Stomach (tissue), 9 donors: ENCODE results near the gene ASIC2. TPM values are rescaled to one million over a fixed set of nuclear protein-coding genes. Genes with fewer than 3 reads are reported as not detected.

Experiments used
- DNase-seq, 2 donors: peaks; one replicate each; pipeline versions ENCODE4 v3.0.0 to v3.0.0-alpha.2; 2013 to 2019
- H3K27ac ChIP-seq, 5 donors: fragments of 200-600 bp in 4 of 5; sonication (generic) in 4 of 5; one replicate each; pipeline ENCODE4 v1.5.1; 2013 to 2019; ENCODE audit warnings: mild to moderate bottlenecking in 1 of 5, moderate library complexity in 1 of 5
- H3K27me3 ChIP-seq, 3 donors: fragments of 200-600 bp; sonication (generic); one replicate each; pipeline ENCODE4 v1.5.1; 2017 to 2019; ENCODE audit warnings: mixed run types in 1 of 3
- H3K36me3 ChIP-seq, 4 donors: fragments of 200-600 bp; sonication (generic); 1 replicate in 3 of 4; 2 replicates in 1 of 4; pipeline ENCODE4 v1.5.1; 2016 to 2019
- H3K4me1 ChIP-seq, 4 donors: fragments of 200-600 bp; sonication (generic); one replicate each; pipeline ENCODE4 v1.5.1; 2016 to 2019
- H3K4me3 ChIP-seq, 4 donors: fragments of 200-600 bp; sonication (generic) in 3 of 4; one replicate each; pipeline ENCODE4 v1.5.1; 2016 to 2019; ENCODE audit warnings: mild to moderate bottlenecking in 1 of 4
- H3K9me3 ChIP-seq, 4 donors: fragments of 200-600 bp; sonication (generic); one replicate each; pipeline ENCODE4 v1.5.1; 2016 to 2019
- CTCF ChIP-seq, 7 experiments: fragments of 450-650 bp in 4 of 7; fragments of 200-600 bp in 3 of 7; sonication (generic) in 3 of 7; IDR thresholded peaks; one replicate each; pipeline ENCODE4 v1.5.1; 2016 to 2019; ENCODE audit warnings: antibody characterized with exemption in 7 of 7, control low read depth in 2 of 7, mild to moderate bottlenecking in 1 of 7
- EP300 ChIP-seq: sonication (generic); formaldehyde crosslinking; IDR thresholded peaks from one replicate; pipeline ENCODE4 v1.6.1; 2017; ENCODE audit warnings: antibody characterized with exemption
- POLR2A ChIP-seq, 4 donors: fragments of 450-650 bp; IDR thresholded peaks; one replicate each; pipeline ENCODE4 v1.6.1; 2016; ENCODE audit warnings: antibody characterized with exemption in 4 of 4, control low read depth in 2 of 4, mild to moderate bottlenecking in 1 of 4, moderate library complexity in 1 of 4
- POLR2AphosphoS5 ChIP-seq, 3 donors: sonication (generic); formaldehyde crosslinking; IDR thresholded peaks; one replicate each; pipeline ENCODE4 v1.6.1; 2016; ENCODE audit warnings: antibody characterized with exemption in 3 of 3
- WGBS, 5 donors: extraction: QIAGEN DNeasy Blood & Tissue Kit in 3 of 5; methylation state at CpG; one replicate each; pipeline versions ENCODE4 v1.1.5 to v1.1.7; 2013 to 2018; 5-methylcytosine and 5-hydroxymethylcytosine counted together
- intact Hi-C: fragments of 100-400 bp; cut with DNase I; formaldehyde crosslinking; loops from one replicate; pipeline ENCODE4 v1.15.1; 2023; ENCODE audit warnings: low total_unique reads
- polyA plus RNA-seq, 3 donors: library from polyadenylated mRNA; stranded (reverse); fragments of 200-250 nt; gene quantifications; one replicate each; pipeline ENCODE4 v1.2.3, GENCODE V29; 2013
- total RNA-seq, 5 donors: library from RNA; depleted of rRNA; stranded (reverse); fragments of >200 nt; gene quantifications; one replicate each; pipeline versions ENCODE4 v1.1.0 to v1.2.3, GENCODE V29; 2014 to 2016
- donor health status: healthy with polysubstance abuse.
- donor health status: Bipolar disorder and iron deficiency.
- donor health status: healthy.

ASIC2 gene
- total and polyA plus RNA-seq, 8 donors: 0.13 to 0.18 TPM; not detected in 6

- Histone ChIP-seq H3K9me3 (no peaks in the 10 kb centered on the region), H3K4me1 (no peaks in the 10 kb centered on the region), H3K36me3 (no peaks in the 10 kb centered on the region), H3K4me3 (no peak overlapping the region), H3K27me3 (peaks cover 0 to 38% (median 0%) of the 10 kb centered on the region in 3 donors), H3K27ac (no peak overlapping the region)
- TF ChIP-seq POLR2A (IDR thresholded peaks at IDR 0.05): no peak
- no peak for TF ChIP-seq EP300
- no peak for TF ChIP-seq POLR2AphosphoS5 (IDR thresholded peaks at IDR 0.05)
- no peak for TF ChIP-seq CTCF (IDR thresholded peaks at IDR 0.05)
- 51 to 57% (median 52%) methylated on average over 6 to 9 of the region's 9 CpGs for WGBS, 5 donors
- intact Hi-C loops: no loop called here
- DNase-seq: no peak
These were observed 99.9 kb downstream of the ASIC2 start for GRCh38 chr17:33192951-33193911.

- Histone ChIP-seq H3K4me1 (no peaks in the 10 kb centered on the region), H3K4me3 (no peak overlapping the region), H3K27me3 (peaks cover 0 to 65% (median 3%) of the 10 kb centered on the region in 3 donors), H3K9me3 (no peaks in the 10 kb centered on the region), H3K36me3 (no peaks in the 10 kb centered on the region), H3K27ac (no peak overlapping the region)
- intact Hi-C loops: no loop called here
- DNase-seq: no peak
- TF ChIP-seq POLR2A (IDR thresholded peaks at IDR 0.05): no peak
- no peak for TF ChIP-seq CTCF (IDR thresholded peaks at IDR 0.05)
- TF ChIP-seq EP300: no peak
- TF ChIP-seq POLR2AphosphoS5 (IDR thresholded peaks at IDR 0.05): no peak
- 60 to 71% (median 61%) methylated on average over 4 of the region's 4 CpGs for WGBS, 5 donors
These were observed 109.5 kb downstream of the ASIC2 start for GRCh38 chr17:33183487-33184026.

- Histone ChIP-seq H3K27me3 (peaks cover 0 to 61% (median 9%) of the 10 kb centered on the region in 3 donors), H3K4me3 (no peak overlapping the region), H3K36me3 (no peaks in the 10 kb centered on the region), H3K4me1 (no peaks in the 10 kb centered on the region), H3K9me3 (no peaks in the 10 kb centered on the region), H3K27ac (no peak overlapping the region)
- intact Hi-C loops: no loop called here
- WGBS, 5 donors: 47 to 50% (median 50%) methylated on average over 4 of the region's 4 CpGs
- TF ChIP-seq POLR2A (IDR thresholded peaks at IDR 0.05): no peak
- no peak for TF ChIP-seq CTCF (IDR thresholded peaks at IDR 0.05)
- TF ChIP-seq POLR2AphosphoS5 (IDR thresholded peaks at IDR 0.05): no peak
- no peak for TF ChIP-seq EP300
- DNase-seq: no peak
These were observed 113.9 kb downstream of the ASIC2 start for GRCh38 chr17:33179151-33179550.

GRCh38 chr17:33178681-33179080 is 114.4 kb downstream of the ASIC2 start:
- no peak for DNase-seq
- no peak overlapping the region for H3K4me3 ChIP-seq
- H3K27ac ChIP-seq: no peak overlapping the region
- 60 to 75% (median 71%) methylated on average over 3 of the region's 3 CpGs for WGBS, 5 donors
- H3K4me1 ChIP-seq: no peaks in the 10 kb centered on the region
- H3K27me3 ChIP-seq: peaks cover 0 to 59% (median 9%) of the 10 kb centered on the region in 3 donors
- no peaks in the 10 kb centered on the region for H3K9me3 ChIP-seq
- H3K36me3 ChIP-seq: no peaks in the 10 kb centered on the region
- intact Hi-C loops: no loop called here
- TF ChIP-seq POLR2AphosphoS5 (IDR thresholded peaks at IDR 0.05) (no peak), CTCF (IDR thresholded peaks at IDR 0.05) (no peak), POLR2A (IDR thresholded peaks at IDR 0.05) (no peak), EP300 (no peak)
